ENCODE results near the gene CPS1.

The CPS1 gene

DNA sequence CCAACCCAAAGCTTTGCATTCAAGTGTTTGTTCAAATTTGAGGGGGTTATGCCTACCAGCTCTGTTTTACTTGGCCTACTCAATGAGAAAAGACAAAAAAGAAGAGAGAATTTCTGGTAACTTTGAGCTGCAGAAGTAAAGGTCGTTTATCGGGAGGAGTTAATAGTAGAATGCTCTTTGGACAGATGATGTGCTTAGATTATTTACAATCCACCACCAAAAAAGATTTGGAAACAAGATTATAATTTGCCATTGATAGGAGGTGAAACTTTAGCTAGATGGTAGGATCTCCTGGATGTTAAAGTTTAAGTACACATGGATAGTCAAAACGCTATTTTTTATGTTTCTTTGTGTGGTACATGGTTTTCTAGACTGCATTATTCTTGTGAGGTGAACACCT is 24.9 kb upstream of the CPS1 start:
- no peak overlapping the region for H3K4me2 ChIP-seq

DNA sequence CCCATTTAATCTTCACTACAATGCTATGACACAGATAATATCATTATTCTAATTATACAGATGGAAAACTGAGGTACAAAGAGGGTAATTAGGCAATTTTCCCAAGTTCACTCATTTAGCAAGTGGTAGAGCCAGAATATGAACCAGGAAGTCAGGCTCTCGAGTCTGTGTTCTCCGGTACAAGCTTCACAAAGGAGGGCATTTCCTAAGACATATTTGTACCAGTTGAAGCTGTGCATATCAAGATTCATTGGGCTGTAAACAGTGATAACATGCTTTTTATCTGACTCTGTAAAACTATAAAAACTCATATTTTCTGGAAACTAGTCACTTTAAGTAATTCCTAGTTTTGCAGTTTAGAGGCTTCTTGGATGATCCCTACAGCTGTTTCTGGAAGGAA is 23.0 kb upstream of the CPS1 start:
- Histone ChIP-seq H3K36me3 (no peaks in the 10 kb centered on the region), H3K9ac (no peak overlapping the region), H3K27ac (no peak overlapping the region), H3K4me3 (no peak overlapping the region), H3K27me3 (no peaks in the 10 kb centered on the region), H3K9me3 (no peaks in the 10 kb centered on the region), H3K4me2 (no peak overlapping the region), H4K20me1 (no peaks in the 10 kb centered on the region), H3K4me1 (no peaks in the 10 kb centered on the region)
- no peak for TF ChIP-seq Cebpa-rat (IDR thresholded peaks at IDR 0.05)

More for the DNA sequence above, 24.9 kb upstream of the CPS1 start:
- H3K4me1 ChIP-seq = no peaks in the 10 kb centered on the region
- no peaks in the 10 kb centered on the region for H3K9me3 ChIP-seq
- H4K20me1 ChIP-seq = no peaks in the 10 kb centered on the region
- no peak for TF ChIP-seq Cebpa-rat (IDR thresholded peaks at IDR 0.05)
- H3K27me3 ChIP-seq = no peaks in the 10 kb centered on the region
- no peaks in the 10 kb centered on the region for H3K36me3 ChIP-seq
- no peak overlapping the region for H3K9ac ChIP-seq
- no peak overlapping the region for H3K27ac ChIP-seq
- no peak overlapping the region for H3K4me3 ChIP-seq

DNA sequence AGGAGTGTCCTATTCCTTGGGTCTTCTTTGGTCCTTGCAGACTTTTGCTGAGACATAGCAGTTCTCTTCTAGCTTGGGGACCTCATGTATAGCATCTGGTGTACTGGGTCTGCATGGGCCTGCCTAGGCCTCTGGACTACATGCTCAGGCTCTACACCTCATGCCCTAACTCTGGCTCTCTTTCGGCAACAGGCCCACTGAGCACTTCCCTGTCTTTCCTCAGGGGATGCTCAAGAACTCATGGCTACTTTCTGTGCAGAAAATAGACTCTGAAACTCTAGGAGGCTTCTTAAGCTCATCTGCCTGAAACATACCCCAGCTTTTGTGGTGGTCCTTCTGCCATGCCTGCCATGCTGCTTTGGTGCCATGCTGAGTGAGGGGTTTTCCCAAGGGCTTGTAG is 21.5 kb upstream of the CPS1 start:
- H3K9me3 ChIP-seq = no peaks in the 10 kb centered on the region
- no peaks in the 10 kb centered on the region for H4K20me1 ChIP-seq
- no peak overlapping the region for H3K4me2 ChIP-seq
- TF ChIP-seq Cebpa-rat (IDR thresholded peaks at IDR 0.05) = no peak
- no peak overlapping the region for H3K4me3 ChIP-seq
- no peaks in the 10 kb centered on the region for H3K27me3 ChIP-seq
- no peak overlapping the region for H3K9ac ChIP-seq
- H3K4me1 ChIP-seq = no peaks in the 10 kb centered on the region
- H3K36me3 ChIP-seq = no peaks in the 10 kb centered on the region
- H3K27ac ChIP-seq = no peak overlapping the region

DNA sequence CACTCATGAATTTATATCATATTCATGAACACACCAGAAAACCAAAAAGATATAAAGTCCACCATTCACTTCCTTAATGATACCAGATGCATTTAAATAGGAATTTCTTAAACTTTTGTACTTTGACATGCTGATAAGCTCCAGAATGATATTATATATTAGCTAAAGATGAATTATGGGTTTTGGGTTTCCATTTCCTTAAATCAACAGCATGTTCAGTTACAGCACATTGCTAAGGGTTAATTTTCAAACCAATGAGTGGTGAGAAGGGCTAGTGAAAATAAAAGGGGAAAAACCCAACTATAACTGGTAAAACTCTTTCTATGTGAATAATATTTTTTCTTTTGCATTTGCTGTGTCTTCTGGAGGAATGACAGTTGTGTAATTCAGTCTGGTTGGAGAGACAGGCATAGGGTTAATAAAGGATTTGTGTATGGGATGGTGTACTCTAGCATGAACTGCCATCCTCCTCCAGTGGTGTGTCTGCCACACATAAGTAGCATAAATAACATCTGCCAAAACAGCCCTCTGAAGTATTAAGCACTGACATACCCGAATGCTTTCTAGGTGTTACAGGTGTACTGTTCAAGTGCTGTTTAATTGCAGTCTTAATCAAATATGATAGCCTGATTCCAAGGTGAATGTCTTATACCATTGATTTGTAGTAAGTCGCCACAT is 19.3 kb upstream of the CPS1 start:
- Histone ChIP-seq H3K36me3 (no peaks in the 10 kb centered on the region), H3K27me3 (no peaks in the 10 kb centered on the region), H3K27ac (no peak overlapping the region), H3K4me3 (no peak overlapping the region), H3K4me1 (no peaks in the 10 kb centered on the region), H3K9me3 (no peaks in the 10 kb centered on the region), H3K4me2 (no peak overlapping the region), H3K9ac (no peak overlapping the region), H4K20me1 (no peaks in the 10 kb centered on the region)
- no peak for TF ChIP-seq Cebpa-rat (IDR thresholded peaks at IDR 0.05)

DNA sequence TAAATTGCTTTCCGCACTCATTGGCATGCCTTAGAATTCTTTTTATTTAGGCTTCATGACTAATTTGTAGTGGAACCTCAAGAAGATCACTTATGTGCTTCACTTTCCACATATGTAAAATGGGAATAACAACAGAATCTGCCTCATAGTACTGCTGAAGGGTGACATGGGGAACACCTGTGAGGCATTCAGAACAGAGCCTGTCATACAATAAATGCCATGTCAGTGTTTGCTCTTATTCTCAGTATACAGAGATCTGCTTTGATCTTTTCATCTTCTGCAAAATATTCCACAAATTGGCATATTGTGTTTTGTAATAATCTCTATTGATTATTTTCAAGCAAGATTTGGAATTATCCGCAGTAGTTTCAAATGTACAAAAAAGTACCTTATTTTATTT is 17.4 kb upstream of the CPS1 start:
- TF ChIP-seq Cebpa-rat (IDR thresholded peaks at IDR 0.05) = no peak
- Histone ChIP-seq H3K4me2 (no peak overlapping the region), H3K9me3 (no peaks in the 10 kb centered on the region), H3K4me3 (no peak overlapping the region), H3K27me3 (no peaks in the 10 kb centered on the region), H3K36me3 (no peaks in the 10 kb centered on the region), H3K4me1 (no peaks in the 10 kb centered on the region), H3K27ac (no peak overlapping the region), H4K20me1 (no peaks in the 10 kb centered on the region), H3K9ac (no peak overlapping the region)

DNA sequence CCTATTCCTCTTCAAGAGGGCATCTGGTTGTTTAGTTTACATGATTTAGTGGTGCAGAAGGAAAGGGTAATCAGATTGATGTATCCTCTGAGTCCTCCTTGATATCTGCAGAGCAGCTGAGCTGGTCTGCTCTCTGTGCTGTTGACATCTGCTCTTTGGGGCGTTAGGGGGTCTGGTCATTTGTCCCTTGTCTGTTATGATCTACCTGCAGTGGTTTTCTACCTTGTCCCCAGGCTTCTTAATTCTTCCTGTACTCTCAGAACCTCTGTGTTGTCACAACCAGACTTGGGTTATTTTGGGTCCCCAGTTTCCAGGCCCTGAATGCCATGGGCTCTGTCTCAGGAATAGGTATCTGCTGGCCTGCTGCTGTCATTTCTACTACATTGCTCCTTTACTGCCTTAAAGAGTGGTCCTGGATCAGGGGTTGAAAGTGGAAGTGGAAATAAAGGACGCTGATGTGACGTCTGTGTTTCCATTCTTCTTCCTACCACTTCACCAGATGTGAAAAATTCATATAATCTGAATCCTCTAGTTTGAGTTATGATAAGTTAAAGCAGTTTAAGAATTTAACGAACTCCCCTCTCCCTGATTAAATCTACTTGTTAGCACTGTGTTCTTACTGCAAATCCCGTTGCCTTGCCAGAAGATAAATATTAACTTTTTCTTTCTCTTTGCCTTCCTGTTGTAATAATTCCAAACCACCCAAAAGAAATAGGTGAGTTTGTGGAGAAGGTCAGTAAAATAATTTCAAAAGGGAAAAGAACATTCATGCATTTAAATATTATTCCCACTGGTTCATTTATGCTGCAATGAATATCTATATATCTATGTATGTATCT is 16.6 kb upstream of the CPS1 start:
- Histone ChIP-seq H3K4me3 (no peak overlapping the region), H3K9ac (no peak overlapping the region), H3K9me3 (no peaks in the 10 kb centered on the region), H3K27ac (no peak overlapping the region), H3K4me2 (no peak overlapping the region), H3K27me3 (no peaks in the 10 kb centered on the region), H3K36me3 (no peaks in the 10 kb centered on the region), H4K20me1 (no peaks in the 10 kb centered on the region), H3K4me1 (no peaks in the 10 kb centered on the region)
- TF ChIP-seq Cebpa-rat (IDR thresholded peaks at IDR 0.05) = no peak

DNA sequence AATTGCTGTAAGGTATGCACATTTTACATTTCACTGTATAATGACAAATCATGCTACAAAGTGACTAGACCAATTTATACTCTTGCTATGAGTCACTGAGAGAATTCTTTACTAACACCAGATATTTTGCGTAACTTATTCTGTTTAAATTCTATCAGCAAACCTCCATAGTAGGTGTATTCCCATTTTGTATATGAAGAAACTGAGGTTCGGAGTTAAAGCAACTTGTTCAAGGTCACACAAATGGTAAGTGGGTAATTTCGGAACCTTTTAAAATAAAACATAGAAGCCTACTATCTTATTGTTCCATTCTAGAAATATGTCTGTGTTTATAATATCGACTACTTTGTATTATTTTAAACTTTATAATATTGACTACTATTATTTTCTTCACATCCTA is 15.9 kb upstream of the CPS1 start:
- Histone ChIP-seq H3K4me2 (no peak overlapping the region), H3K9ac (no peak overlapping the region), H3K4me1 (no peaks in the 10 kb centered on the region), H3K4me3 (no peak overlapping the region), H3K36me3 (no peaks in the 10 kb centered on the region), H3K27ac (no peak overlapping the region), H4K20me1 (no peaks in the 10 kb centered on the region), H3K27me3 (no peaks in the 10 kb centered on the region), H3K9me3 (no peaks in the 10 kb centered on the region)
- TF ChIP-seq Cebpa-rat (IDR thresholded peaks at IDR 0.05) = no peak

DNA sequence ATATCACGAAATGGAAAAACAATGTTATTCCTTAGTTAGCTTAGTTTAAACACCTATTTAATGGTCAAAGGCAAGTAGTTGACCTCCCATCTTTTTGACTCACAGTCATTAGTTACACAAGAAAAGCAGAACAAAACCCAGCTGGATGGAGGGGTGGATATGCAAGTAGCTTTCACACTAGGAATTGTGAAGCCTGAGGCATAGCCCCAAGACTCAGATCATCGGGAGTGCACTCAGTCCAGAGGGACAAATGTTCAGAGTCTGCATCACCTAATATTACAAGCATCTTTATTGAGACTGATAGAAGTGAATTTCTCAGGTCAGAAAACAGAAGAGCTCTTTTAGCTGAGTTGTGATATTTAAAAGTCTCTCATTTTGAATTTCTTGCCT is 15.5 kb upstream of the CPS1 start:
- Histone ChIP-seq H3K27me3 (no peaks in the 10 kb centered on the region), H3K36me3 (no peaks in the 10 kb centered on the region), H3K27ac (no peak overlapping the region), H3K9ac (no peak overlapping the region), H3K4me2 (no peak overlapping the region), H3K4me1 (no peaks in the 10 kb centered on the region), H3K9me3 (no peaks in the 10 kb centered on the region), H4K20me1 (no peaks in the 10 kb centered on the region), H3K4me3 (no peak overlapping the region)
- TF ChIP-seq Cebpa-rat (IDR thresholded peaks at IDR 0.05) = no peak

DNA sequence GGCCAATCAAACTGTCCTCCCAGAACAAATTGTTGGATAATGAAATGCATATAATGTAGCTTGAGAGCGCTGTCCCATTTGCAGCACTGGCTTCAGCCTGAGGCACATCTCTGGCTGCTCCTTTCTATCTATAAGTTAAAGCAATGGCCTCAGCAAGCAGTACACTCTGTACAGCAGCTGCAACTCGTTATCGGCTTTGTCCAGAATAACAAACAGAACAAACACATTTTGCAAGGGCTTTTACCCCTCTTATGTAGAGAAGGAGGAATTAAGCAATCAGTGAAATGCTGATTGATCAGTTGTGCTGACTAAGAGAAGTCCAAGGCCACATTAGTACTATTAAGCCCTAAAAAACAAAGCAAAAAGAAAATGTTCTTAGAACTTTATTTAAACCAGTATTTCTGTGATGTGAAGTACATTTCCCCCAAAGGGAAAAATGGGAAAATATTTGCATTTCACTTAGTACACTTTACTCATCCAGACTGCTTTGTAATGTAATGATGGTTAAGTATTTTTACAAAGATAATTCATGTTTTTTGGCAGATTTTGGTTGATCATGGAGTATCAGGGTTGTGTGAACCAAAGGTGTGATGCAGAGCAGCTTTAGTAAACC is 15.0 kb upstream of the CPS1 start:
- Histone ChIP-seq H3K27ac (no peak overlapping the region), H3K36me3 (no peaks in the 10 kb centered on the region), H3K4me1 (no peaks in the 10 kb centered on the region), H3K27me3 (no peaks in the 10 kb centered on the region), H3K4me2 (no peak overlapping the region), H3K9me3 (no peaks in the 10 kb centered on the region), H3K4me3 (no peak overlapping the region), H3K9ac (no peak overlapping the region), H4K20me1 (no peaks in the 10 kb centered on the region)
- no peak for TF ChIP-seq Cebpa-rat (IDR thresholded peaks at IDR 0.05)

DNA sequence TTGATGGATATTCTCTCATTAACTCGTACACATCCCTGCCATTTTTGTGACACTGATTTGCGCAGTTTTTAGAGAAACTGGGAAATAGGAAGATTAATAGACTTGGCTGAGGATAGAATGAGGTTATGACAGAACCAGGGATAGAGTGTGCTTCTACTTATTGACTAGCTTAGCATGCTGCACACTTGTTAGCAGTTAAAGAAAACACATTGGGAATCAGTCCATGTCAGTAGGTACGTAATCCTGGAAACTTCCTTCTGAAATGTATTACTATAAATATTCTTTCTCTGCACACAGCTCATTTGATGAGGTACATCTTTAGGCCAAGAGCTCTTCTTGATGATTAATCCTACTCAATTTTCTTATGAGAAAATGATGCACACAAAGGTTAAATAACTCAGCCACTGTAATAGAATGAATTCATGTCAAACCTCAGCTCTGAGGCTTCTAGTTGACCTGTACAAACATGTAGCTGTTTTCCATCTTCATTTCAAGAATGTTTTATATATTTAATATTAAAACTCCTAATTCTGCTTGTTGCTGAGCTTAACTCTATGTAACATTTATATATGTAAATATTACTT is 12.3 kb upstream of the CPS1 start:
- H3K27me3 ChIP-seq = no peaks in the 10 kb centered on the region
- H3K9me3 ChIP-seq = no peaks in the 10 kb centered on the region
- H3K4me3 ChIP-seq = no peak overlapping the region
- H3K4me1 ChIP-seq = no peaks in the 10 kb centered on the region
- TF ChIP-seq Cebpa-rat (IDR thresholded peaks at IDR 0.05) = no peak
- H3K36me3 ChIP-seq = no peaks in the 10 kb centered on the region
- no peak overlapping the region for H3K9ac ChIP-seq
- no peak overlapping the region for H3K4me2 ChIP-seq
- no peaks in the 10 kb centered on the region for H4K20me1 ChIP-seq
- no peak overlapping the region for H3K27ac ChIP-seq
